ENCODE results near the gene MAML3. TPM values are rescaled to one million over a fixed set of nuclear protein-coding genes. Genes with fewer than 3 reads are reported as not detected.

Gene MAML3
- total and polyA plus RNA-seq, 8 donors = 1.7 to 20.3 (median 8.4) TPM

- intact Hi-C loops (cut with DNase I; ENCODE audit: low total_unique reads) = no loop called here
- DNase-seq = no peak
- WGBS, 5 donors = 62 to 88% (median 88%) methylated on average over 6 of the region's 6 CpGs
- TF ChIP-seq POLR2AphosphoS5 (IDR thresholded peaks at IDR 0.05) = no peak
- no peak for TF ChIP-seq EP300 (IDR thresholded peaks at IDR 0.05)
- no peak for TF ChIP-seq POLR2A (IDR thresholded peaks at IDR 0.05)
- TF ChIP-seq CTCF (IDR thresholded peaks at IDR 0.05) = no peak
- H3K4me3 ChIP-seq = no peak overlapping the region
- no peaks in the 10 kb centered on the region for H3K36me3 ChIP-seq
- no peaks in the 10 kb centered on the region for H3K27me3 ChIP-seq
- no peaks in the 10 kb centered on the region for H3K9me3 ChIP-seq
- H3K4me1 ChIP-seq = peaks cover 6 to 32% (median 18%) of the 10 kb centered on the region in 4 donors
- no peak overlapping the region for H3K27ac ChIP-seq
Measured at GRCh38 chr4:140025470-140025869, 128.5 kb downstream of the MAML3 start.

- TF ChIP-seq POLR2AphosphoS5 (IDR thresholded peaks at IDR 0.05) (no peak), POLR2A (IDR thresholded peaks at IDR 0.05) (no peak), CTCF (IDR thresholded peaks at IDR 0.05) (no peak), EP300 (IDR thresholded peaks at IDR 0.05) (no peak)
- Histone ChIP-seq H3K4me1 (peaks cover 28 to 51% (median 39%) of the 10 kb centered on the region in 4 donors), H3K27me3 (no peaks in the 10 kb centered on the region), H3K9me3 (no peaks in the 10 kb centered on the region), H3K4me3 (no peak overlapping the region), H3K36me3 (no peaks in the 10 kb centered on the region), H3K27ac (peak overlapping the region in 4 of 5 donors; percentile 73 to 82 (median 78))
- WGBS, 5 donors = 22 to 45% (median 28%) methylated on average over 4 of the region's 4 CpGs
- intact Hi-C loops (cut with DNase I; ENCODE audit: low total_unique reads) = no loop called here
- no peak for DNase-seq
Measured at GRCh38 chr4:140020457-140021361, 133.3 kb downstream of the MAML3 start.

- DNase-seq = peak in 1 of 2 donors; percentile 81
- H3K4me1 ChIP-seq = peaks cover 28 to 51% (median 39%) of the 10 kb centered on the region in 4 donors
- no peaks in the 10 kb centered on the region for H3K27me3 ChIP-seq
- intact Hi-C loops (cut with DNase I; ENCODE audit: low total_unique reads) = no loop called here
- no peaks in the 10 kb centered on the region for H3K36me3 ChIP-seq
- H3K27ac ChIP-seq = peak overlapping the region; percentile 73 to 85 (median 81)
- no peak overlapping the region for H3K4me3 ChIP-seq
- no peaks in the 10 kb centered on the region for H3K9me3 ChIP-seq
- 33 to 52% (median 43%) methylated on average over 3 of the region's 3 CpGs for WGBS, 5 donors
- TF ChIP-seq EP300 (IDR thresholded peaks at IDR 0.05) (no peak), POLR2AphosphoS5 (IDR thresholded peaks at IDR 0.05) (peak; percentile 8 to 70 (median 37))
Measured at GRCh38 chr4:140019619-140020347, 134.2 kb downstream of the MAML3 start.

- H3K27ac ChIP-seq = peak overlapping the region; percentile 73 to 85 (median 81)
- intact Hi-C loops (cut with DNase I; ENCODE audit: low total_unique reads) = no loop called here
- no peak for TF ChIP-seq EP300 (IDR thresholded peaks at IDR 0.05)
- no peak for TF ChIP-seq CTCF (IDR thresholded peaks at IDR 0.05)
- TF ChIP-seq POLR2AphosphoS5 (IDR thresholded peaks at IDR 0.05) = no peak
- TF ChIP-seq POLR2A (IDR thresholded peaks at IDR 0.05) = no peak
Measured at GRCh38 chr4:140018931-140019618, 134.9 kb downstream of the MAML3 start.

More at GRCh38 chr4:140018931-140019618, 134.9 kb downstream of the MAML3 start:
- Histone ChIP-seq H3K4me3 (no peak overlapping the region), H3K27me3 (no peaks in the 10 kb centered on the region), H3K9me3 (no peaks in the 10 kb centered on the region), H3K36me3 (no peaks in the 10 kb centered on the region), H3K4me1 (peaks cover 28 to 51% (median 39%) of the 10 kb centered on the region in 4 donors)
- DNase-seq = peak in 1 of 2 donors; percentile 23
- 42 to 65% (median 47%) methylated on average over 3 of the region's 3 CpGs for WGBS, 5 donors
